CD14-positive monocyte (primary cell): ENCODE results near the gene AGBL1. TPM values are rescaled to one million over a fixed set of nuclear protein-coding genes. Genes with fewer than 3 reads are reported as not detected.

Experiments
- DNase-seq, 3 donors: peaks; one replicate each; pipeline ENCODE4 v3.0.0-alpha.2; 2011 to 2022
- H2AFZ ChIP-seq: 2 replicates; pipeline ENCODE4 v1.6.0; 2012; ENCODE audit warnings: mild to moderate bottlenecking, low read depth, low read length, inconsistent platforms; ENCODE audit not compliant: insufficient read depth, poor library complexity, severe bottlenecking
- H3K27ac ChIP-seq, 2 donors: 1 replicate in 1 of 2; 2 replicates in 1 of 2; pipeline ENCODE4 v1.5.1; 2012 to 2013; ENCODE audit warnings: low read length in 2 of 2, control low read depth in 1 of 2, inconsistent platforms in 1 of 2, low read depth in 1 of 2, mild to moderate bottlenecking in 1 of 2
- H3K27me3 ChIP-seq, 2 donors: one replicate each; pipeline versions ENCODE4 v1.6.0 to v1.6.1; 2011 to 2013; ENCODE audit warnings: low read length in 2 of 2; ENCODE audit not compliant: control insufficient read depth in 2 of 2, insufficient read depth in 2 of 2
- H3K36me3 ChIP-seq, 2 donors: replicated peaks in 1 of 2; 1 replicate in 1 of 2; 2 replicates in 1 of 2; pipeline versions ENCODE4 v1.5.1 to v1.6.1; 2012 to 2013; ENCODE audit warnings: low read length in 2 of 2, control low read depth in 1 of 2, inconsistent platforms in 1 of 2, mild to moderate bottlenecking in 1 of 2; ENCODE audit not compliant: insufficient read depth in 2 of 2, control insufficient read depth in 1 of 2
- H3K4me1 ChIP-seq, 2 donors: 1 replicate in 1 of 2; 2 replicates in 1 of 2; pipeline versions ENCODE4 v1.5.1 to v1.6.1; 2012 to 2013; ENCODE audit warnings: low read length in 2 of 2, control low read depth in 1 of 2, inconsistent platforms in 1 of 2, mild to moderate bottlenecking in 1 of 2, moderate library complexity in 1 of 2; ENCODE audit not compliant: insufficient read depth in 2 of 2, control insufficient read depth in 1 of 2
- H3K4me2 ChIP-seq: replicated peaks from 2 replicates; pipeline ENCODE3; 2012; ENCODE audit warnings: low read length, moderate library complexity, mild to moderate bottlenecking; ENCODE audit not compliant: poor library complexity, severe bottlenecking; ENCODE audit errors: extremely low read depth
- H3K4me3 ChIP-seq, 3 experiments: fragments of 200-600 bp in 1 of 3; sonication (generic) in 1 of 3; replicated peaks in 1 of 3; 1 replicate in 2 of 3; 2 replicates in 1 of 3; pipeline ENCODE4 v1.5.1; 2011 to 2013; ENCODE audit warnings: low read length in 3 of 3, mild to moderate bottlenecking in 3 of 3, control low read depth in 2 of 3, low read depth in 2 of 3, inconsistent platforms in 1 of 3, moderate library complexity in 1 of 3
- H3K79me2 ChIP-seq: 2 replicates; pipeline ENCODE4 v1.6.0; 2012; ENCODE audit warnings: mild to moderate bottlenecking, control low read depth, inconsistent platforms, low read length, moderate library complexity; ENCODE audit not compliant: insufficient read depth
- H3K9ac ChIP-seq: 2 replicates; pipeline ENCODE4 v1.6.0; 2017; ENCODE audit warnings: low read length, mild to moderate bottlenecking; ENCODE audit not compliant: insufficient read depth, poor library complexity, severe bottlenecking
- H3K9me3 ChIP-seq, 2 donors: replicated peaks in 1 of 2; 1 replicate in 1 of 2; 2 replicates in 1 of 2; pipeline versions ENCODE4 v1.5.1 to v1.6.1; 2012 to 2013; ENCODE audit warnings: low read length in 2 of 2, control low read depth in 1 of 2; ENCODE audit not compliant: control insufficient read depth in 1 of 2, insufficient read depth in 1 of 2
- H4K20me1 ChIP-seq: 2 replicates; pipeline ENCODE4 v1.6.0; 2012; ENCODE audit warnings: mild to moderate bottlenecking, low read length, control low read depth, moderate library complexity; ENCODE audit not compliant: insufficient read depth
- H3K27ac Mint-ChIP-seq, 7 donors: one replicate each; pipeline ENCODE4 v1.8.0; 2020; ENCODE audit warnings: mild to moderate bottlenecking in 7 of 7, mixed read lengths in 7 of 7, moderate library complexity in 6 of 7, inconsistent platforms in 2 of 7
- H3K27me3 Mint-ChIP-seq, 3 donors: one replicate each; pipeline ENCODE4 v1.8.0; 2021 to 2022; ENCODE audit warnings: low read depth in 3 of 3, mild to moderate bottlenecking in 3 of 3, mixed read lengths in 3 of 3, moderate library complexity in 3 of 3, inconsistent platforms in 1 of 3
- H3K36me3 Mint-ChIP-seq, 2 donors: one replicate each; pipeline ENCODE4 v1.8.0; 2020; ENCODE audit warnings: mixed read lengths in 2 of 2, inconsistent platforms in 1 of 2, mild to moderate bottlenecking in 1 of 2
- H3K4me1 Mint-ChIP-seq: one replicate; pipeline ENCODE4 v1.8.0; 2020; ENCODE audit warnings: mild to moderate bottlenecking, mixed read lengths
- H3K4me3 Mint-ChIP-seq, 2 donors: one replicate each; pipeline ENCODE4 v1.8.0; 2020; ENCODE audit warnings: mild to moderate bottlenecking in 2 of 2, mixed read lengths in 2 of 2, moderate library complexity in 1 of 2
- H3K9me3 Mint-ChIP-seq, 7 donors: one replicate each; pipeline ENCODE4 v1.8.0; 2020 to 2022; ENCODE audit warnings: mixed read lengths in 7 of 7, mild to moderate bottlenecking in 6 of 7, moderate library complexity in 6 of 7, inconsistent platforms in 2 of 7
- WGBS: methylation state at CpG from one replicate; pipeline ENCODE4 v1.1.5; 2013; ENCODE audit warnings: missing lambda C conversion rate; ENCODE audit not compliant: insufficient coverage; 5-methylcytosine and 5-hydroxymethylcytosine counted together
- intact Hi-C, 2 donors: fragments of 100-400 bp; cut with micrococcal nuclease; formaldehyde crosslinking; loops; one replicate each; pipeline versions ENCODE4 v1.15.0 to v1.15.1; 2023
- polyA plus RNA-seq, 3 donors: library from polyadenylated mRNA; depleted of rRNA in 1 of 3; unstranded in 2 of 3; stranded (reverse) in 1 of 3; fragments of 300-500 nt in 2 of 3; fragments of >200 nt in 1 of 3; fragmentation: Illumina TruSeq in 2 of 3; gene quantifications; 1 replicate in 2 of 3; 2 replicates in 1 of 3; pipeline ENCODE4 v1.2.3, GENCODE V29; 2012 to 2021
- TF ChIP-seq, protein P1 (sequence below): fragments of 200-600 bp; IDR thresholded peaks from one replicate; pipeline ENCODE4 v1.8.0; 2022; ENCODE audit warnings: antibody characterized with exemption, mild to moderate bottlenecking

Gene AGBL1
- polyA plus RNA-seq, 3 donors = not detected

DNA sequence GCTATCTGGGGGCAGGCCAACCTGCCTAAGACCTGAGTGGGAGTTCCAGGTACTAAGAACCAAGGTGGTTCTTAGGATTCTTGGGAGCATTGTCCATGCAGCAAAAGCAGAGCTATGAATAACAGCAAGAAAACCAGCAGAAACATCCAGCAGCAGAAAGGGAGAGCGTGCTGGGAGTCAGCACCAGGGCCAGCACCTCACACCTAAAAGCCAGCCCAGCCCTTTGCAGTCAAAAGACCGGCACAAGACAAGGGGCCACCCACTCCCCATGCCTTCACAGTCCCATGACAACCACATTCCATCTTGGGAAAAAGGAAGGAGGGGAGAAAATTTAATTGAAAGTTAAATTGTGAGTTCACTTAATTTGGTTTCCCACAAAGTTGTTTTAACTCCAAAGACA lies 364.9 kb downstream of the AGBL1 start:
- H3K9ac ChIP-seq = no peak overlapping the region
- 17% methylated on average over 1 of the region's 2 CpGs for WGBS
- no peak overlapping the region for H3K4me2 ChIP-seq
- Mint-ChIP-seq H3K27ac (no peak overlapping the region), H3K4me3 (no peak overlapping the region), H3K27me3 (peaks cover 0 to 2% (median 0%) of the 10 kb centered on the region in 3 donors), H3K4me1 (no peaks in the 10 kb centered on the region), H3K36me3 (no peaks in the 10 kb centered on the region), H3K9me3 (peaks cover 4 to 15% (median 7%) of the 10 kb centered on the region in 7 donors)
- H3K9me3 ChIP-seq = peaks cover 19 to 22% of the 10 kb centered on the region in 2 donors
- no peaks in the 10 kb centered on the region for H3K27me3 ChIP-seq
- DNase-seq = no peak
- no peaks in the 10 kb centered on the region for H3K4me1 ChIP-seq
- H3K36me3 ChIP-seq = no peaks in the 10 kb centered on the region
- H3K4me3 ChIP-seq = no peak overlapping the region
- no peaks in the 10 kb centered on the region for H3K79me2 ChIP-seq
- no peak overlapping the region for H3K27ac ChIP-seq
- no peak overlapping the region for H2AFZ ChIP-seq
- TF ChIP-seq, protein P1, sequence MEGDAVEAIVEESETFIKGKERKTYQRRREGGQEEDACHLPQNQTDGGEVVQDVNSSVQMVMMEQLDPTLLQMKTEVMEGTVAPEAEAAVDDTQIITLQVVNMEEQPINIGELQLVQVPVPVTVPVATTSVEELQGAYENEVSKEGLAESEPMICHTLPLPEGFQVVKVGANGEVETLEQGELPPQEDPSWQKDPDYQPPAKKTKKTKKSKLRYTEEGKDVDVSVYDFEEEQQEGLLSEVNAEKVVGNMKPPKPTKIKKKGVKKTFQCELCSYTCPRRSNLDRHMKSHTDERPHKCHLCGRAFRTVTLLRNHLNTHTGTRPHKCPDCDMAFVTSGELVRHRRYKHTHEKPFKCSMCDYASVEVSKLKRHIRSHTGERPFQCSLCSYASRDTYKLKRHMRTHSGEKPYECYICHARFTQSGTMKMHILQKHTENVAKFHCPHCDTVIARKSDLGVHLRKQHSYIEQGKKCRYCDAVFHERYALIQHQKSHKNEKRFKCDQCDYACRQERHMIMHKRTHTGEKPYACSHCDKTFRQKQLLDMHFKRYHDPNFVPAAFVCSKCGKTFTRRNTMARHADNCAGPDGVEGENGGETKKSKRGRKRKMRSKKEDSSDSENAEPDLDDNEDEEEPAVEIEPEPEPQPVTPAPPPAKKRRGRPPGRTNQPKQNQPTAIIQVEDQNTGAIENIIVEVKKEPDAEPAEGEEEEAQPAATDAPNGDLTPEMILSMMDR = no peak
- intact Hi-C loops = no loop called here
- H4K20me1 ChIP-seq = no peaks in the 10 kb centered on the region

DNA sequence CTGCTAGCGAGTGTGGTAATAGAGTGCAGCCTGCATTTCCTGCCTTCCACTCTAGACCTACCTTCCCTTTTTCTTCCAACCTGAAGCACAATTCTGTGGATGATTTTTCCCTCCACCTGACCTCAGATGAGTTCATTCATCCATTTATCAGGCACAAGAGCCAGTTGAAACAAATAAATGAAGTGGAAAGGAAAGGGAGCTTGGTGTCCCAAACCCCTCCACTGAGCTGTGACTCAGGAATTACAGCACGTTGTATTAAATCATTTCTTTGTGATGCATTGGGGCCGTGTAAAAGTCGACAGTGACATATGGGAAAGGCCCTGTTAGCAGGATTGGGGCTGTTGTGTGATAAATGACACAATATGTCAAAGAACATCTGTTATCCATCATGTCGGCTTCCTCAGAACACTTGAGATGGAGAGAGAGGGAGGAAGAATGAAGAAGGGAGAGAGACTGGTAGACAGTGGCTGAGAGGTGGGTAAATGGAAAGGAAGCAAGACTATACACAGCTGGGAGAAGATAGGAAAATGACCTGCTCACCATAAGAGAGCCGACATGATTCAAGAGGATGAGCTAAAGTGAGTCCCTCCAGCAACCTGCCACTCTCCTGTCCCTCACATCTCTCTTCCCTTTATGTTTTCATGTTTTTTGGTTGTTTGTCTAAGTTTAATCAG lies 366.0 kb downstream of the AGBL1 start:
- peaks cover 19 to 22% of the 10 kb centered on the region in 2 donors for H3K9me3 ChIP-seq
- H3K4me1 ChIP-seq = no peaks in the 10 kb centered on the region
- Mint-ChIP-seq H3K27ac (no peak overlapping the region), H3K27me3 (peaks cover 0 to 2% (median 0%) of the 10 kb centered on the region in 3 donors), H3K4me3 (no peak overlapping the region), H3K36me3 (no peaks in the 10 kb centered on the region), H3K4me1 (no peaks in the 10 kb centered on the region), H3K9me3 (peaks cover 4 to 15% (median 7%) of the 10 kb centered on the region in 7 donors)
- intact Hi-C loops = no loop called here
- H3K79me2 ChIP-seq = no peaks in the 10 kb centered on the region
- H3K27me3 ChIP-seq = no peaks in the 10 kb centered on the region
- WGBS = 50% methylated on average over 2 of the region's 6 CpGs
- no peak overlapping the region for H3K27ac ChIP-seq
- H3K4me2 ChIP-seq = no peak overlapping the region
- TF ChIP-seq, protein P1 = no peak
- no peak overlapping the region for H2AFZ ChIP-seq
- no peaks in the 10 kb centered on the region for H3K36me3 ChIP-seq
- H3K4me3 ChIP-seq = no peak overlapping the region
- H4K20me1 ChIP-seq = no peaks in the 10 kb centered on the region
- no peak for DNase-seq
- H3K9ac ChIP-seq = no peak overlapping the region
